Inferior parietal cortex (tissue), 1 donor: ENCODE results near the gene MPPED2.

Source experiments
- DNase-seq: peaks from one replicate; pipeline ENCODE4 v3.0.0-alpha.2; 2016; ENCODE audit errors: extremely low spot score

MPPED2 gene

GRCh38 chr11:30533445-30533947 is 52.7 kb downstream of the MPPED2 start:
- no peak for DNase-seq

GRCh38 chr11:30527566-30527965 is 58.6 kb downstream of the MPPED2 start:
- DNase-seq: no peak

GRCh38 chr11:30526558-30526957 is 59.6 kb downstream of the MPPED2 start:
- DNase-seq: no peak

DNA sequence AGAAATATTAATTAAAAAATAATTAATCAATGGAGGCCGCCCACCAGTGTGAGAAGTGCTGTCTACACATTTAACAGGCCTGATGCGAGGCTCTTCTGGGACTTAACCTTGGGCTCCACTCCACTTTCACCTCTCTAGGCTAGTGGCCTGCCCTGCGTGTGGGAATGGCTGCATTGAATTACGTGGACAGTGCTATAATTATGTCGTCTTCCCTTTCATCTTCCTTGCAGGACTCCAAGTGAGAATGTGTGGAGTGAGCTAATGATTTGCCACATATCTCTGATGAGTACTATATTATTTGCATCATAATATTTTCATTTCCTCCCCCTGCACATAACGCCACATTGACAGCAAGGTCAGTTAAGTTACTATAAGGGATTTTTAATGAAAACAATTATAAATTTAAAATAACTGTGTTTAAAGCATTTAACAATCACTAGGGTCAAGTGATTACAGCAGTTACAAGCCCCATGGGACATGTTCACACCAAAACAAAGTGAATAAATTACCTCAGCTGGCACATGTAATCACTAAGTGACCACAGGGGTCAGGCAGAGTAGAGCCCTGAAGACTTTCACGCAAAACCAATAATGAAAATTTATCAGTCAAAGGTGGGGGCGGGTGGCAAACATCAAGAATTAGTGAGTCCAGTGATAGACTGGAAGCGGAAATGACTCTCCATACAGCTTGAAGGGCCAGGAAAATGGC is 63.5 kb downstream of the MPPED2 start:
- DNase-seq: no peak

DNA sequence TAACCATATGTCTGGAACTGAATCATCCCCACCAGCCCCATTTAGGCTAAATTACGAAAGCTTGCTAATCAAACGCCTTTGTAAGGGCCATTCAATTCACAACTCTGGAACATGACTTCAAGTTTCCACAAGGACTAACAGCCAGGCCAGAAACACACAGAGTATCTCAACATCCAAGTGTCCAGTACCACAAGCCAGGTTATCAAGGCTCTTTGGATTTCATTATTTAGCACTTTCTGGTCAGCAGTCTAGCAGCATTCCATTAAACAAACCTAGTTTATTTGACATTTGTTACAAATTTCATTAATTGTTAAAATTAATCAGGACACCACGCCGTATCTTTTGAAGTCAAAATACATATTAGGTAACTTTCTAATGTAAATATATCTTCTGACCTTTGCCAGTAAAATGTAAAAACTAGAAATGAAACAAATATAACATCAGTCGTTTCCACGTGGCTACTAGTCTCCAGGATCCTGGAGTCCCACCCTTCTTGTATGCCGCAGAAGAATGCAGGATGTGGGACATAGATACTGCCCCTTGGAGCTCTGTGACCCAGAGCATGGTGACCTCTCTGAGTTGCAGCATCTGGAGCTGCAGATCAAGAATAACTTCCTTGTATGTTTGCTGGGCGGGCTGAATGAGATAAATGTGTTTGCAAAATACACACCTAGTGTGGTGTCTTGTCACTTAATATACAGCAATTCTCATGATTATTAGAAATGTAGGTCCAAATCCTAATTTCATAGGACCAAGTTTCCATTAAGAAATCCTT is 64.7 kb downstream of the MPPED2 start:
- DNase-seq: no peak

DNA sequence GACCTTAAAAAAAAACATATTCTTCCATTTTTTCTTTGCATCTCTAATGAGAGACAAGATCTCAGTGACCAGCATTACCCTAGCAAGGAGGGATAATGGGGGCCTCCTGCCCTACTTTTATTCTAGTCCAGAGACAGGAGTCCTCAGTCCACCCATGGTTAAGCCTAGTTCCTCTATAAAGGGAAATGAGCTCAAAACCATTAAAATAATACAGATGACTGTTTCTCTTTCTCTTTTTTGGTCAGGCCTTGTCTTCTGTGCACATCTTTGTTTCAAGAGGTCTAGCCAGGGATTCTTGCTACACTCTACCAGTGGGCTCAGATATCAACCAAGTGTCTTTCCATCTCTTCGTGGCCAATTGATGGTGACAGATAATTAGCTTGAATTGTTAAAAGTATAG is 73.1 kb downstream of the MPPED2 start:
- no peak for DNase-seq

GRCh38 chr11:30511408-30511807 is 74.7 kb downstream of the MPPED2 start:
- no peak for DNase-seq

GRCh38 chr11:30510750-30511149 is 75.4 kb downstream of the MPPED2 start:
- DNase-seq: no peak

GRCh38 chr11:30509364-30509763 is 76.8 kb downstream of the MPPED2 start:
- no peak for DNase-seq

- no peak for DNase-seq
These were observed 77.6 kb downstream of the MPPED2 start for GRCh38 chr11:30508594-30508993.

- no peak for DNase-seq
These were observed 80.5 kb downstream of the MPPED2 start for GRCh38 chr11:30505603-30506002.

GRCh38 chr11:30504468-30504867 is 81.7 kb downstream of the MPPED2 start:
- no peak for DNase-seq

- DNase-seq: no peak
These were observed 83.0 kb downstream of the MPPED2 start for GRCh38 chr11:30503156-30503555.

GRCh38 chr11:30502305-30502704 is 83.8 kb downstream of the MPPED2 start:
- DNase-seq: no peak

GRCh38 chr11:30501744-30502143 is 84.4 kb downstream of the MPPED2 start:
- DNase-seq: no peak

DNA sequence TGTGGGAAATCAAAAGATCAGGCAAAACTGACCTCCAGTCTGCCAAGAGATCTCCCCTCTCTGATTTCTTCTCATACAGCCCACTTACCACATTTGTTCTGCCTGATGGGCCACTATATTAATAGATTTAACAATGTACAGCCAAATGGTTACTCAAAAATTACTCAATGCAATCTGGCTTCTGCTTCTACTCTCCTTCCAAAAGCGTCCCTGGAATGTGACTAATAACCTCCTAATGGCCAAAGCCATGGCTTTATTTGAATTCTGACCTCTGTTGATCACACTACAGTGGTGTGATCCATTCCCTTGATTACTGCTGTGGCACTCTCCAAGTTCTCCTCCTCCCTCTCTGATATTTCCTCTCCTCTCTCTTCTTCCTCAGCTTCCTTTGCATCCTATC is 86.2 kb downstream of the MPPED2 start:
- no peak for DNase-seq

- no peak for DNase-seq
These were observed 88.6 kb downstream of the MPPED2 start for GRCh38 chr11:30497600-30497999.

GRCh38 chr11:30496935-30497334 is 89.2 kb downstream of the MPPED2 start:
- DNase-seq: no peak

DNA sequence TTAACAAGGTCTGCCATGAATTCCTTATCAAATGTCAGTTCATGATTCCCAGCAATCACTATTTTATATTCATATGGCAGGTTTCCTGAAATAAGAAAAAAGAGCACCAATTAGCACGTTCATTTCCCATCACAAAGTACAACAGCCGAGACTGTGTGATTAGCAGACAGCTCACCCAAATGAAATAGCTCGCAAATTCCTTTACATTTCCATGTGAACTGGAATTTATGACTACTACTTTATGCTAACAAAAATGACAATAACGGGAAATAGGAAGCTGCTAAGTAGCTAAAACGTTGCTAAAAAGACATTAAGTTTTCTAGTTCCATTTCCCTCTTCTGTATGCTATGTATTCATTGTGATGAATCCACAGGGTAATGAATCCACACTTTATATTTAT is 90.7 kb downstream of the MPPED2 start:
- DNase-seq: no peak

DNA sequence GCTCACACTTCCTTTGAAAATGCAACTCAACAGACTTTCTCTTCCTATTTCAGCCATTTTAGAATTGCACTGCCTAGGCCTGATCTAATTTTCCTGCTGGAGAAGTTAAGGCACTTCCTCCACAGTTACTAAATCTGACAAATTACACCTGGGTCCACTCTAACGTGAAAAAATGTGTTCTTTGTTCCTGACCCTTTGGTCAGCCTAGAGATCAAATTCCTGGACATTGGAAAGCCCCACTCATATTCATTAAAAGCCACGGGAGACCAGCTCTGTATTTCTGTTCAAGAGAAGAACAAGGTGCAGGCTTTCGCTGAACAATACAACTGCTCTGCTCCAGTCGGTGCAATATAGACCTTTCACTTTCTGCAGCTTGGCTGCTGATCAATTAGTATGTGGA is 96.6 kb downstream of the MPPED2 start:
- no peak for DNase-seq

- no peak for DNase-seq
These were observed 97.1 kb downstream of the MPPED2 start for GRCh38 chr11:30489076-30489475.

DNA sequence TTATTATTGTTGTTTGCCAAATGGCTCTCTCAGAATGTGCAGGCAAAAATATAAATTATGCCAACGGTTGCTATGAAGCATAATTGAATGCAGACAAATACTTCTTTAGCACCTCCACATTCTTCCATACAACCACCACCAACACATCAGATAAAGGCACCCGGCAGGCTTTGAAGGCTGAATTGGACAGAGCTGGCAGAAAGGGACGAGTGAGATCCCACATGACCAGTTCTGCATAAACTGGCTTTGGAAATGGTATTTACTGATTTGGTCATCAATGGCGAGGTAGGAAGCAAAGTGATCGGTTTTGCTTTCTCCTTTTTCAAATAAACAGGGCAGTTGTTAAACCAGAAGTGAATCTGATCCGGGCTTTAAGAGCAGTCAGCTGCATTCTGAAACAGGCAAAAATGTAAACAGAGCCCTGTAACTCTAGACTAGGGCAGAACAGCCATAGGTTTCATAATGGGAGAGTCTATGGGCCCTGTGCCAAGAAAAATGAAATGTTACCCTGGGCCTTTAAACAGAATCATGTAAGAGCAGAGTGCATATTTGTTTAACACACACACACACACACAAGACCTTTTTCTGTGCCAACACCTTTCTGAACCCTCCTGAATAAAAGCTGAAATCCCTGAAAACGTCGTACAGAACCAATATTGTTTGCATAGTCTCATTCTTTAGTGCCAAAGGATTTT is 97.7 kb downstream of the MPPED2 start:
- no peak for DNase-seq
